IPS DF 19.7 (cell line): ENCODE results near the gene PRPS2.

Experiments
- DNase-seq: peaks from one replicate; pipeline ENCODE4 v3.0.0-alpha.2; 2013; ENCODE audit warnings: low read depth, low spot score

The PRPS2 gene

GRCh38 chrX:12791257-12792228 lies at the start of gene PRPS2:
TSS of gene PRPS2 (plus strand) at chrX:12791412. CDS start at chrX:12791498, 86 bp downstream.
- DNase-seq: no peak

DNA sequence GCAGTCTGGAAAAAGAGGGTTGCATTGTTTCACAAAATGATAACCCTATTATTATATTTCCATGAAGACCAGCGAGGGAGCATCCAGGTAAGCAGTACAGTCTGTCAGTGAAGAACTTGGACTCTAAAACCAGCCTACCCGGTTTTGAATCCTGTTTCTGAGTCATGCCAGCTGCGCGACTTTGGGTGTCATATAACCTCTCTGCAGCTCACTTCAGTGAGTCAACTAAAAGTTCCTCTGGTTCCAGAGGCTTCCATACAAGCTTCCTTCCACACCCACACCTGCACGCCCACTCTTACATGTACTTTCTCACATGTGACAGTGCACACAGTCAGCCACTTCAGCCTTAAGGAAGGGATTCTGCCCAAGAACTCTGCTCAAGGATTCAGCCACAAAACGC lies 49.8 kb upstream of the PRPS2 start:
- DNase-seq: no peak

GRCh38 chrX:12747433-12747832 lies 43.8 kb upstream of the PRPS2 start:
- no peak for DNase-seq

GRCh38 chrX:12751887-12752286 lies 39.3 kb upstream of the PRPS2 start:
- DNase-seq: no peak

- DNase-seq: no peak
These were observed 37.8 kb upstream of the PRPS2 start for GRCh38 chrX:12753366-12753765.

- no peak for DNase-seq
These were observed 32.9 kb upstream of the PRPS2 start for GRCh38 chrX:12758291-12758690.

DNA sequence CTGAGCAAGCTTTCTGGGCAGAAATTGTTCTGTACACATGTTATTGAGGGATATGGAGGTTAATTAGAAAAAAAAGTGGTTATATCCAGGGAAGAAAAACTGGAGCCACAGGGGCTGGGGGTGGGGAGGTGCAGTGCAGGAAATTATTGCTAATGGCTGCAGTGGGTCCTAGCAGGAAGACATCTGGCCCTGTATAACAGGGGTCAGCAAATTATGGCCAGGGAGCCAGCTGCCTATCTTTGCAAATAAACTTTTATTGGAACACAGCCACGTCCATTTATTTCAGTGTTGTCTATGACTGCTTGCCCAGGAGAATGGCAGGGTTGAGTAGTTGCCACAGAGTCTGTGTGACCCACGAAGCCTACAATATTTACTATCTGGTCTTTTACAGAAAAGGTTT lies 23.4 kb upstream of the PRPS2 start:
- no peak for DNase-seq

- DNase-seq: no peak
These were observed 22.7 kb upstream of the PRPS2 start for GRCh38 chrX:12768491-12768890.

- no peak for DNase-seq
These were observed 20.8 kb upstream of the PRPS2 start for GRCh38 chrX:12770440-12770839.

DNA sequence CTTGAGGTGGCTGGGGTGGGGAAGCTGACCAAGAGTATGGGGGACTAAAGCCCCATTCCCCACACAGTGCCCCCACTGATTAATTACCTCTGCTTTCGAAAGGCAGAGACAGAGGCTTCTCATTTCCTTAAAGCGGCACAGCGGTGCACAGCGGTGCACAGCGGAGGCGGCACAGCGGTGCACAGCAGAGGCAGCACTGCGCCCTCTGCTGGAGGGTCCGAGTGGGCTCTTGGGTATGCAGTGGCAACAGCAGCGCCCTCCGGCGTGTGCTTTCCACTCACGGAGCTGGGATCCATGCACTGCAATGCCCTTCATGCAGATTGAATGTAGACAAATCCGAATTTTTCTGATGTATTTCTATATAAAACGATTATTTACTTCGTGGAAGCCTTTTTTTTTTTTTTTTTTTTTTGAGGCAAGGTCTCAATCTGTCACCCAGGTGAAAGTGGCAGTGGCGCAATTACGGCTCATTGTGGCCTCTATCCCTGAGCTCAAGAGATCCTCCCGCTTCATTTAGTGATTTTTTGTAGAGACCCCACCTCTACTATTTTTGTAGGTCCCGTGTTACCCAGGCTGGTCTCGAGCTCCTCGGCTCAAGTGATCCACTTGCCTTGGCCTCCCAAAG lies 19.7 kb upstream of the PRPS2 start:
- DNase-seq: no peak

GRCh38 chrX:12777670-12778069 lies 13.5 kb upstream of the PRPS2 start:
- no peak for DNase-seq

DNA sequence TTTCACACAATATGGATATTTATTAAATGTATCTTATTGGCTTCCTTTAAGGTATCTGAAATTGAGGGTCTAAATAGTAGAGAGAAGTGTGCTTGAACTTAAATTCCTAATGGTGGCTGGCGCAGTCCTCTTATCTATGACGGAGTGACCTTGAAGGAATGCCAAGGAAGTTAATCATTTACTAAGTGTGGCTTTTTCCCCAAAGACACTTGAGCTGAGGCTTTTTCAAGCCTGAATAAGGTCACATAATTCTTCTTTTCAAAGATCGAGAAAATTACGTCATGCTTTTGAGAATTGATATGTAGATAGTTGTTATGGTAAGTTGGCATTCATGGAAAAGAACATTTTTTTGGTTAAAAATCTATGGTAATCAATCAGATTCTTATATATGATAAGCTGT lies 11.7 kb upstream of the PRPS2 start:
- DNase-seq: no peak

GRCh38 chrX:12788645-12789044 lies 2.6 kb upstream of the PRPS2 start:
- no peak for DNase-seq

DNA sequence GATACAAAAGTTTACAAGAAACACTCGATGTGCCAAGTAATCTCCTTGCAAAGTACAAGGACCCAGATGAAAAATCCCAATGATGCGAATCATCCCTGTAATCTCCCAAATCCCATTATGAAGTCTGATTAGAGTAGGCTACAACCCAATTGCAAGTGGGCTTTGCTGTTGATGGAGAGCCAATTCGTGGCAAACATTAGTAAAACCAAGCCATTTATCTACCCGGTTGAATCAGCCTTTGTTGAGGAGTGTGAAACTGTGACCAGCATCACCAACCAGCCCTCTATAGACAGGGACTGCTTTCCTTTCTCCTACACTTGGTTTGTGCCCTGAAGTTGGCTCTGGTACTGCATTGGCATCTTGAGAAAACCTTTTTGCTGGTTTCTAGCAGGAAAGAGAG lies 1.2 kb upstream of the PRPS2 start:
- DNase-seq: no peak

GRCh38 chrX:12790885-12791256 lies 341 bp upstream of the PRPS2 start:
- DNase-seq: no peak

- DNase-seq: no peak
These were observed 1.5 kb downstream of the PRPS2 start for GRCh38 chrX:12792711-12793110.

GRCh38 chrX:12794654-12795053 lies 3.4 kb downstream of the PRPS2 start:
- no peak for DNase-seq

GRCh38 chrX:12798601-12799000 lies 7.4 kb downstream of the PRPS2 start:
- no peak for DNase-seq

DNA sequence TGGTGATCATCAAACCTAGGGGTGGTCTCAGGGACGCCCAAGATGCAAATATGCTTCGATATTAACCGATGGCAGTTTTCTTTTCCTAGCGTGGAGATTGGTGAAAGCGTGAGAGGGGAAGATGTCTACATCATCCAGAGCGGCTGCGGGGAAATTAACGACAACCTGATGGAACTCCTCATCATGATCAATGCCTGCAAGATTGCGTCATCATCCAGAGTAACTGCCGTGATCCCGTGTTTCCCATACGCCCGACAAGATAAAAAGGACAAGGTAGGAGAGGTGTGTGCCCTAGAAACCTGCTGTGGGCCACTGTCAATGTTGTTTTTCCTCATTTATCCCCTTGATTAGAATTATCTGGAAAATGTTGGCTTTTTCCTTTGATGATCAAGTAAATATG lies 7.9 kb downstream of the PRPS2 start:
- DNase-seq: no peak

- DNase-seq: no peak
These were observed 11.5 kb downstream of the PRPS2 start for GRCh38 chrX:12802741-12803140.

- DNase-seq: no peak
These were observed 13.4 kb downstream of the PRPS2 start for GRCh38 chrX:12804655-12805054.

GRCh38 chrX:12805333-12805732 lies 14.1 kb downstream of the PRPS2 start:
- DNase-seq: no peak

GRCh38 chrX:12811658-12812057 lies 20.4 kb downstream of the PRPS2 start:
- no peak for DNase-seq
